H9 (cell line): ENCODE data around the gene PAQR4. TPM values are rescaled to one million over a fixed set of nuclear protein-coding genes. Genes with fewer than 3 reads are reported as not detected.

Experiments
- DNase-seq: peaks from one replicate; pipeline ENCODE4 v3.0.0-alpha.2; 2017
- H2AFZ ChIP-seq: one replicate; pipeline ENCODE4 v1.6.1; 2013; ENCODE audit warnings: mild to moderate bottlenecking, low read length, control low read depth, moderate library complexity
- H2AK5ac ChIP-seq: 2 replicates; pipeline ENCODE4 v1.6.1; 2013; ENCODE audit warnings: low read length, control low read depth, mixed read lengths; ENCODE audit not compliant: insufficient read length
- H2BK120ac ChIP-seq: one replicate; pipeline ENCODE4 v1.6.1; 2013; ENCODE audit warnings: low read depth, mild to moderate bottlenecking, low read length, control low read depth, inconsistent platforms; ENCODE audit not compliant: poor library complexity, severe bottlenecking
- H2BK12ac ChIP-seq: 2 replicates; pipeline ENCODE4 v1.6.1; 2013; ENCODE audit warnings: low read length, control low read depth, mixed read lengths, low read depth; ENCODE audit not compliant: insufficient read length
- H2BK15ac ChIP-seq: 2 replicates; pipeline ENCODE4 v1.6.1; 2013; ENCODE audit warnings: low read depth, low read length, control low read depth
- H2BK20ac ChIP-seq: one replicate; pipeline ENCODE4 v1.6.1; 2013; ENCODE audit warnings: low read depth, mild to moderate bottlenecking, low read length, control low read depth, inconsistent platforms; ENCODE audit not compliant: poor library complexity, severe bottlenecking
- H2BK5ac ChIP-seq: 2 replicates; pipeline ENCODE4 v1.6.1; 2013; ENCODE audit warnings: low read length, control low read depth, mixed read lengths; ENCODE audit not compliant: insufficient read length
- H3K14ac ChIP-seq: 2 replicates; pipeline ENCODE4 v1.6.1; 2013; ENCODE audit warnings: low read length, control low read depth; ENCODE audit not compliant: insufficient read depth
- H3K18ac ChIP-seq: 2 replicates; pipeline ENCODE4 v1.6.1; 2013; ENCODE audit warnings: low read depth, mild to moderate bottlenecking, mixed read lengths, low read length, control low read depth; ENCODE audit not compliant: insufficient read length
- H3K23ac ChIP-seq: 2 replicates; pipeline ENCODE4 v1.6.1; 2013; ENCODE audit warnings: low read length, control low read depth, mixed read lengths, low read depth; ENCODE audit not compliant: insufficient read length
- H3K23me2 ChIP-seq: 2 replicates; pipeline ENCODE4 v1.6.1; 2013; ENCODE audit warnings: low read depth, mild to moderate bottlenecking, mixed read lengths, low read length, control low read depth; ENCODE audit not compliant: insufficient read length, poor library complexity, severe bottlenecking
- H3K27ac ChIP-seq: 2 replicates; pipeline ENCODE4 v1.5.1; 2013; ENCODE audit warnings: low read length, control low read depth, mixed read lengths, low read depth; ENCODE audit not compliant: insufficient read length
- H3K27me3 ChIP-seq: 2 replicates; pipeline ENCODE4 v1.6.1; 2013; ENCODE audit warnings: low read length, control low read depth, inconsistent platforms; ENCODE audit not compliant: insufficient read depth
- H3K4ac ChIP-seq: 2 replicates; pipeline ENCODE4 v1.6.1; 2013; ENCODE audit warnings: low read depth, mild to moderate bottlenecking, control low read depth, inconsistent platforms, low read length, moderate library complexity
- H3K4me1 ChIP-seq: 2 replicates; pipeline ENCODE4 v1.6.1; 2013; ENCODE audit warnings: low read length, control low read depth, inconsistent platforms; ENCODE audit not compliant: insufficient read depth
- H3K4me2 ChIP-seq: 2 replicates; pipeline ENCODE4 v1.6.1; 2013; ENCODE audit warnings: low read length, control low read depth, mixed read lengths; ENCODE audit not compliant: insufficient read length, insufficient read depth
- H3K56ac ChIP-seq: 2 replicates; pipeline ENCODE4 v1.6.1; 2013; ENCODE audit warnings: low read depth, mild to moderate bottlenecking, mixed read lengths, low read length, control low read depth; ENCODE audit not compliant: insufficient read length
- H3K79me1 ChIP-seq: 2 replicates; pipeline ENCODE4 v1.6.1; 2013; ENCODE audit warnings: low read depth, mild to moderate bottlenecking, moderate library complexity, low read length, control low read depth, inconsistent platforms; ENCODE audit not compliant: insufficient read depth, poor library complexity, severe bottlenecking
- H3K79me2 ChIP-seq: 2 replicates; pipeline ENCODE4 v1.6.1; 2013; ENCODE audit warnings: low read length, control low read depth, inconsistent platforms; ENCODE audit not compliant: insufficient read depth
- H3K9ac ChIP-seq: 2 replicates; pipeline ENCODE4 v1.6.1; 2013; ENCODE audit warnings: low read length, control low read depth, mixed read lengths; ENCODE audit not compliant: insufficient read length; ENCODE audit errors: extremely low read depth
- H3K9me3 ChIP-seq: one replicate; pipeline ENCODE4 v1.6.1; 2013; ENCODE audit warnings: low read depth, low read length, inconsistent platforms; ENCODE audit not compliant: control insufficient read depth
- H3T11ph ChIP-seq: one replicate; pipeline ENCODE4 v1.6.1; 2013; ENCODE audit warnings: mild to moderate bottlenecking, low read length, control low read depth, inconsistent platforms
- H4K20me1 ChIP-seq: one replicate; pipeline ENCODE4 v1.6.1; 2013; ENCODE audit not compliant: control insufficient read depth, insufficient read length, insufficient read depth
- H4K5ac ChIP-seq: 2 replicates; pipeline ENCODE4 v1.6.1; 2013; ENCODE audit warnings: low read depth, mild to moderate bottlenecking, mixed read lengths, low read length, control low read depth; ENCODE audit not compliant: insufficient read length
- H4K8ac ChIP-seq: replicated peaks from 2 replicates; pipeline ENCODE4 v1.6.1; 2013; ENCODE audit warnings: low read length, control low read depth, mixed read lengths, low read depth; ENCODE audit not compliant: insufficient read length
- H4K91ac ChIP-seq: 2 replicates; pipeline ENCODE4 v1.6.1; 2013; ENCODE audit warnings: low read depth, mild to moderate bottlenecking, moderate library complexity, mixed read lengths, low read length, control low read depth; ENCODE audit not compliant: insufficient read length
- H3K27ac Mint-ChIP-seq, 3 experiments: 2 replicates in 2 of 3; 3 replicates in 1 of 3; pipeline ENCODE4 v1.8.0; 2020 to 2021; ENCODE audit warnings: mixed read lengths in 3 of 3, mild to moderate bottlenecking in 1 of 3, moderate library complexity in 1 of 3
- H3K27me3 Mint-ChIP-seq: 2 replicates; pipeline ENCODE4 v1.8.0; 2021; ENCODE audit warnings: low read depth, mild to moderate bottlenecking, moderate library complexity, mixed read lengths
- H3K36me3 Mint-ChIP-seq, 3 experiments: 2 replicates in 2 of 3; 3 replicates in 1 of 3; pipeline ENCODE4 v1.8.0; 2020 to 2021; ENCODE audit warnings: low read depth in 3 of 3, mixed read lengths in 3 of 3; ENCODE audit not compliant: insufficient read depth in 1 of 3
- H3K4me1 Mint-ChIP-seq, 2 experiments: 2 replicates each; pipeline ENCODE4 v1.8.0; 2020; ENCODE audit warnings: mixed read lengths in 2 of 2
- H3K4me3 Mint-ChIP-seq, 2 experiments: 2 replicates in 1 of 2; 3 replicates in 1 of 2; pipeline ENCODE4 v1.8.0; 2020 to 2021; ENCODE audit warnings: mild to moderate bottlenecking in 2 of 2, mixed read lengths in 2 of 2, moderate library complexity in 1 of 2
- H3K9me3 Mint-ChIP-seq, 2 experiments: 2 replicates in 1 of 2; 3 replicates in 1 of 2; pipeline ENCODE4 v1.8.0; 2020; ENCODE audit warnings: mild to moderate bottlenecking in 2 of 2, mixed read lengths in 2 of 2, moderate library complexity in 1 of 2
- CTCF ChIP-seq: fragments of 200-600 bp; sonication (generic); conservative IDR thresholded peaks from 3 replicates; pipeline ENCODE4 v1.8.0; 2021; ENCODE audit warnings: antibody characterized with exemption, mild to moderate bottlenecking
- WGBS: extraction: QIAGEN DNeasy Blood & Tissue Kit; methylation state at CpG from one replicate; pipeline ENCODE4 v1.1.7; 2013; ENCODE audit warnings: missing lambda C conversion rate, low lambda C conversion rate, mixed read lengths; ENCODE audit not compliant: insufficient read length; ENCODE audit errors: extremely low coverage; 5-methylcytosine and 5-hydroxymethylcytosine counted together
- total RNA-seq: library from RNA; stranded (reverse); gene quantifications from 2 replicates; pipeline ENCODE4 v1.2.1, GENCODE V29; 2021

Gene PAQR4
- total RNA-seq, 1 experiment from 2014 or later: 32.1 TPM

GRCh38 chr16:3003582-3004270 lies 34.6 kb downstream of the PAQR4 start:
- Histone ChIP-seq H3K4me2 (no peak overlapping the region), H2BK20ac (no peak overlapping the region), H2AFZ (no peak overlapping the region), H3K18ac (no peak overlapping the region), H3K4ac (no peak overlapping the region), H4K91ac (no peak overlapping the region), H2BK120ac (no peak overlapping the region), H2BK15ac (no peak overlapping the region), H3T11ph (no peak overlapping the region), H3K27ac (no peak overlapping the region), H3K23ac (no peak overlapping the region), H3K4me1 (peaks cover 11% of the 10 kb centered on the region; the same call in 1 of the 2 replicates), H4K8ac (no peak overlapping the region), H3K79me1 (no peaks in the 10 kb centered on the region), H2BK5ac (no peak overlapping the region), H3K9ac (no peak overlapping the region), H4K5ac (no peak overlapping the region), H2BK12ac (no peak overlapping the region), H3K79me2 (no peaks in the 10 kb centered on the region), H3K56ac (no peak overlapping the region), H4K20me1 (no peaks in the 10 kb centered on the region), H2AK5ac (no peak overlapping the region), H3K14ac (no peak overlapping the region), H3K23me2 (peaks cover 6% of the 10 kb centered on the region), H3K9me3 (no peaks in the 10 kb centered on the region), H3K27me3 (no peaks in the 10 kb centered on the region)
- H3K27me3 Mint-ChIP-seq: no peaks in the 10 kb centered on the region; the same call in 1 of the 2 replicates
- peak overlapping the region; percentile 41 to 71; a peak in 4 of 5 replicates for H3K4me3 Mint-ChIP-seq
- H3K9me3 Mint-ChIP-seq: no peaks in the 10 kb centered on the region
- peaks cover 32 to 45% of the 10 kb centered on the region in 2 experiments for H3K4me1 Mint-ChIP-seq
- no CpG with 5 or more reads among the region's 58 CpGs for WGBS
- peak; percentile 100 for DNase-seq
- peak; percentile 65 for TF ChIP-seq CTCF
- H3K27ac Mint-ChIP-seq: no peak overlapping the region
- peaks cover 0 to 7% (median 6%) of the 10 kb centered on the region in 3 experiments; a peak in 4 of 7 replicates for H3K36me3 Mint-ChIP-seq
